Thyroid gland (tissue), 4 donors: ENCODE data around the gene KIRREL3. TPM values are rescaled to one million over a fixed set of nuclear protein-coding genes. Genes with fewer than 3 reads are reported as not detected.

Experiments
- DNase-seq, 2 donors: peaks; one replicate each; pipeline ENCODE4 v3.0.0-alpha.2; 2019
- H3K27ac ChIP-seq, 3 donors: fragments of 200-600 bp; sonication (generic); 1 replicate in 2 of 3; 2 replicates in 1 of 3; pipeline ENCODE4 v1.5.1; 2016 to 2019; ENCODE audit warnings: mild to moderate bottlenecking in 1 of 3, moderate library complexity in 1 of 3
- H3K27me3 ChIP-seq: fragments of 200-600 bp; sonication (generic); one replicate; pipeline ENCODE4 v1.5.1; 2019
- H3K36me3 ChIP-seq, 2 donors: fragments of 200-600 bp; sonication (generic); one replicate each; pipeline ENCODE4 v1.5.1; 2016 to 2019
- H3K4me1 ChIP-seq, 2 donors: fragments of 200-600 bp; sonication (generic); one replicate each; pipeline ENCODE4 v1.5.1; 2017 to 2019
- H3K4me3 ChIP-seq, 3 donors: fragments of 200-600 bp; sonication (generic); replicated peaks in 1 of 3; 1 replicate in 2 of 3; 2 replicates in 1 of 3; pipeline ENCODE4 v1.5.1; 2016; ENCODE audit warnings: mild to moderate bottlenecking in 1 of 3
- H3K9me3 ChIP-seq: fragments of 200-600 bp; sonication (generic); one replicate; pipeline ENCODE4 v1.5.1; 2017
- CTCF ChIP-seq, 6 experiments: fragments of 200-600 bp in 3 of 6; fragments of 450-650 bp in 3 of 6; sonication (generic) in 3 of 6; IDR thresholded peaks; one replicate each; pipeline ENCODE4 v1.5.1; 2016 to 2019; ENCODE audit warnings: antibody characterized with exemption in 6 of 6, mild to moderate bottlenecking in 2 of 6, inconsistent platforms in 1 of 6, moderate library complexity in 1 of 6
- POLR2A ChIP-seq, 2 donors: fragments of 450-650 bp; IDR thresholded peaks; one replicate each; pipeline ENCODE4 v1.6.1; 2017; ENCODE audit warnings: antibody characterized with exemption in 2 of 2, mild to moderate bottlenecking in 2 of 2, moderate library complexity in 1 of 2
- WGBS, 2 donors: methylation state at CpG; one replicate each; pipeline ENCODE4 v1.1.5; 2017; 5-methylcytosine and 5-hydroxymethylcytosine counted together
- intact Hi-C: fragments of 100-400 bp; cut with DNase I; formaldehyde crosslinking; loops from one replicate; pipeline ENCODE4 v1.15.1; 2023
- total RNA-seq, 4 donors: library from RNA; depleted of rRNA; stranded (reverse); fragments of >200 nt; gene quantifications; one replicate each; pipeline ENCODE4 v1.2.3, GENCODE V29; 2016

Gene KIRREL3
- total RNA-seq, 4 donors from 2014 or later = 0.78 TPM; not detected in 3

DNA sequence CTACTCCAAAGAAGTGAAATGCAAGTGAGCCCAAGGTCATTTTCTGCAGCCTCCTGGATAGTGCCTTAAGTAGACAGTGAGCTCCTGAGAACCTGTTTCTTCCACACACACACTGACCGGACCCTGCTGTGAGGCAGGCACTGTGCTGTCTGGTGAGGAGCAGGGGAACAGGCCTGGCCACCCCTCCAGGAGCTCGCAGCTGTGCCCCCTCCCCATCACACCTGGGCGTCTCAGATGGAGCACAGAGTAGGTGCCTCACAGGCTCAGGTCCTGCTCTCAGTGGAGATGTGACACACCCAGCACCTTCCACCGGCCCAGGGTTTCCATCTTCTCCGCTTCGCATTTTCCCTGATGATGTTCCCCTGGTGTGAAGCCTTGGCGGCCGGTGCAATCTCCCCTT, 470.2 kb downstream of the KIRREL3 start:
- TF ChIP-seq POLR2A (IDR thresholded peaks at IDR 0.05) (no peak), CTCF (IDR thresholded peaks at IDR 0.05) (no peak)
- no peak for DNase-seq
- Histone ChIP-seq H3K9me3 (no peaks in the 10 kb centered on the region), H3K27ac (no peak overlapping the region), H3K27me3 (no peaks in the 10 kb centered on the region), H3K4me3 (no peak overlapping the region), H3K4me1 (no peaks in the 10 kb centered on the region), H3K36me3 (no peaks in the 10 kb centered on the region)
- intact Hi-C loops = no loop called here
- 82 to 87% methylated on average over 7 to 8 of the region's 8 CpGs for WGBS, 2 donors

GRCh38 chr11:126529037-126529436, 471.5 kb downstream of the KIRREL3 start:
- no peaks in the 10 kb centered on the region for H3K36me3 ChIP-seq
- no peaks in the 10 kb centered on the region for H3K4me1 ChIP-seq
- H3K27me3 ChIP-seq = no peaks in the 10 kb centered on the region
- no peak overlapping the region for H3K4me3 ChIP-seq
- WGBS, 2 donors = 70 to 73% methylated on average over 10 of the region's 10 CpGs
- intact Hi-C loops = no loop called here
- TF ChIP-seq POLR2A (IDR thresholded peaks at IDR 0.05) (no peak), CTCF (IDR thresholded peaks at IDR 0.05) (no peak)
- no peak for DNase-seq
- no peak overlapping the region for H3K27ac ChIP-seq
- H3K9me3 ChIP-seq = no peaks in the 10 kb centered on the region

DNA sequence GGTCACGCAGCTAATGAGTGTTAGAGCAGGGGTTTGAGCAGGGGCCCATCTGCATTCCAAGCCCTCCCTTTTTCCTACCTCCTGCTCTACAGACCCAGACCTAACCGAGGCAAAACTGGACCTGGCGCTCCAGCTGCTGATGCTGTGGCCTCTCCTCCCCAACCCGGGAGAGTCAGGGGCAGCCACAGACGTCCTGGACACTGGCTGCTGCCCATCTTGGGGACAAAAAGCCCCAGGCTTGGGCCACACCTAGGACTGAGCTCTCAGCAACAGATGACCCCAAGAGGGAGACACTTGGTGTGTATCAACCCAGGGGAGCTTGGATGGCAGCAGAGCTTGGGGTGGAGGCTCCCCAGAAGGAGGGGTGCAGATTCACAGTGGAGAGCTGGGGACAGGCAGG, 472.5 kb downstream of the KIRREL3 start:
- no peaks in the 10 kb centered on the region for H3K9me3 ChIP-seq
- H3K27me3 ChIP-seq = no peaks in the 10 kb centered on the region
- WGBS, 2 donors = 51 to 58% methylated on average over 2 to 5 of the region's 5 CpGs
- TF ChIP-seq POLR2A (IDR thresholded peaks at IDR 0.05) = no peak
- no peak for TF ChIP-seq CTCF (IDR thresholded peaks at IDR 0.05)
- no peak for DNase-seq
- H3K4me3 ChIP-seq = no peak overlapping the region
- intact Hi-C loops = no loop called here
- no peak overlapping the region for H3K27ac ChIP-seq
- H3K4me1 ChIP-seq = no peaks in the 10 kb centered on the region
- no peaks in the 10 kb centered on the region for H3K36me3 ChIP-seq

GRCh38 chr11:126527651-126528050, 472.9 kb downstream of the KIRREL3 start:
- no peak for DNase-seq
- Histone ChIP-seq H3K4me1 (no peaks in the 10 kb centered on the region), H3K36me3 (no peaks in the 10 kb centered on the region), H3K27me3 (no peaks in the 10 kb centered on the region), H3K9me3 (no peaks in the 10 kb centered on the region), H3K4me3 (no peak overlapping the region), H3K27ac (no peak overlapping the region)
- TF ChIP-seq CTCF (IDR thresholded peaks at IDR 0.05) (no peak), POLR2A (IDR thresholded peaks at IDR 0.05) (no peak)
- intact Hi-C loops = no loop called here
- WGBS, 2 donors = 76 to 83% methylated on average over 5 of the region's 5 CpGs

GRCh38 chr11:126526471-126526870, 474.1 kb downstream of the KIRREL3 start:
- TF ChIP-seq CTCF (IDR thresholded peaks at IDR 0.05) (no peak), POLR2A (IDR thresholded peaks at IDR 0.05) (no peak)
- Histone ChIP-seq H3K4me3 (no peak overlapping the region), H3K4me1 (no peaks in the 10 kb centered on the region), H3K36me3 (no peaks in the 10 kb centered on the region), H3K9me3 (no peaks in the 10 kb centered on the region), H3K27me3 (no peaks in the 10 kb centered on the region), H3K27ac (no peak overlapping the region)
- no peak for DNase-seq
- 88 to 100% methylated on average over 9 to 10 of the region's 10 CpGs for WGBS, 2 donors
- intact Hi-C loops = no loop called here
